Measurements from ENCODE around the gene AQP2.

Gene AQP2

GRCh38 chr12:49950273-49951251 is at the start of gene AQP2:
TSS of gene AQP2 (plus strand) at chr12:49950737. CDS start at chr12:49950831, 94 bp downstream.
- no peak for DNase-seq (ENCODE audit: low spot score)

GRCh38 chr12:49901026-49901425 is 49.5 kb upstream of the AQP2 start:
- DNase-seq (ENCODE audit: low spot score), result no peak

GRCh38 chr12:49901986-49902385 is 48.6 kb upstream of the AQP2 start:
- DNase-seq (ENCODE audit: low spot score), result no peak

- no peak for DNase-seq (ENCODE audit: low spot score)
These were observed 47.9 kb upstream of the AQP2 start for GRCh38 chr12:49902399-49903350.

- DNase-seq (ENCODE audit: low spot score), result no peak
These were observed 47.2 kb upstream of the AQP2 start for GRCh38 chr12:49903351-49903699.

- peak; percentile 29 for DNase-seq (ENCODE audit: low spot score)
These were observed 46.7 kb upstream of the AQP2 start, which contains the start of gene FAIM2 for GRCh38 chr12:49903700-49904423. TSS of gene FAIM2 (minus strand) at chr12:49903900. CDS start at chr12:49903792, 108 bp downstream.

- DNase-seq (ENCODE audit: low spot score), result no peak
These were observed 45.9 kb upstream of the AQP2 start for GRCh38 chr12:49904601-49905000.

- no peak for DNase-seq (ENCODE audit: low spot score)
These were observed 44.7 kb upstream of the AQP2 start for GRCh38 chr12:49905718-49906314.

GRCh38 chr12:49907352-49907751 is 43.2 kb upstream of the AQP2 start:
- DNase-seq (ENCODE audit: low spot score), result no peak

- DNase-seq (ENCODE audit: low spot score), result no peak
These were observed 41.2 kb upstream of the AQP2 start for GRCh38 chr12:49909356-49909755.

- DNase-seq (ENCODE audit: low spot score), result no peak
These were observed 40.7 kb upstream of the AQP2 start for GRCh38 chr12:49909826-49910225.

GRCh38 chr12:49910331-49911212 is 40.0 kb upstream of the AQP2 start:
- DNase-seq (ENCODE audit: low spot score), result no peak

- no peak for DNase-seq (ENCODE audit: low spot score)
These were observed 39.3 kb upstream of the AQP2 start for GRCh38 chr12:49911213-49911605.

GRCh38 chr12:49912345-49913255 is 37.9 kb upstream of the AQP2 start:
- no peak for DNase-seq (ENCODE audit: low spot score)

- DNase-seq (ENCODE audit: low spot score), result no peak
These were observed 34.2 kb upstream of the AQP2 start for GRCh38 chr12:49916129-49916919.

- no peak for DNase-seq (ENCODE audit: low spot score)
These were observed 33.3 kb upstream of the AQP2 start for GRCh38 chr12:49917166-49917787.

- no peak for DNase-seq (ENCODE audit: low spot score)
These were observed 32.8 kb upstream of the AQP2 start for GRCh38 chr12:49917788-49918173.
